ENCODE data around the gene GPR176. TPM values are rescaled to one million over a fixed set of nuclear protein-coding genes. Genes with fewer than 3 reads are reported as not detected.
"Not testable (repeated sequence)": the region's sequence is repeated elsewhere in the genome, so short reads cannot be mapped to it uniquely, and the experiment has no call there.

Gene GPR176
- total RNA-seq, 1 donor from 2014 or later: 1.4 TPM

GRCh38 chr15:39837454-39837853 is 82.6 kb downstream of the GPR176 start:
- DNase-seq (no peak), ATAC-seq (ENCODE audit: poor library complexity) (no peak)
- intact Hi-C loops (cut with DNase I): no loop called here

GRCh38 chr15:39835550-39835949 is 84.5 kb downstream of the GPR176 start:
- ATAC-seq (ENCODE audit: poor library complexity): no peak
- DNase-seq: no peak
- intact Hi-C loops (cut with DNase I): no loop called here

- intact Hi-C loops (cut with DNase I): no loop called here
- DNase-seq (no peak), ATAC-seq (ENCODE audit: poor library complexity) (no peak)
Observed at GRCh38 chr15:39834256-39834655, 85.8 kb downstream of the GPR176 start.

- DNase-seq: no peak
- ATAC-seq (ENCODE audit: poor library complexity): no peak
- intact Hi-C loops (cut with DNase I): no loop called here
Observed at GRCh38 chr15:39833515-39833981, 86.5 kb downstream of the GPR176 start.

GRCh38 chr15:39830166-39830565 is 89.9 kb downstream of the GPR176 start:
- ATAC-seq (ENCODE audit: poor library complexity): no peak
- intact Hi-C loops (cut with DNase I): no loop called here
- DNase-seq: no peak

- intact Hi-C loops (cut with DNase I): no loop called here
- ATAC-seq (ENCODE audit: poor library complexity) (no peak), DNase-seq (peak; percentile 40)
Observed at GRCh38 chr15:39828374-39828931, 91.6 kb downstream of the GPR176 start.

- intact Hi-C loops (cut with DNase I): no loop called here
- DNase-seq (no peak), ATAC-seq (ENCODE audit: poor library complexity) (no peak)
Observed at GRCh38 chr15:39826975-39827374, 93.1 kb downstream of the GPR176 start.

- ATAC-seq (ENCODE audit: poor library complexity) (no peak), DNase-seq (no peak)
- intact Hi-C loops (cut with DNase I): no loop called here
Observed at GRCh38 chr15:39823634-39824033, 96.4 kb downstream of the GPR176 start.

GRCh38 chr15:39820050-39820602 is 99.9 kb downstream of the GPR176 start:
- intact Hi-C loops (cut with DNase I): no loop called here
- DNase-seq (no peak), ATAC-seq (ENCODE audit: poor library complexity) (no peak)

GRCh38 chr15:39819533-39819932 is 100.5 kb downstream of the GPR176 start:
- intact Hi-C loops (cut with DNase I): no loop called here
- ATAC-seq (ENCODE audit: poor library complexity) (no peak), DNase-seq (no peak)

GRCh38 chr15:39817892-39818291 is 102.2 kb downstream of the GPR176 start:
- no peak for DNase-seq
- intact Hi-C loops (cut with DNase I): no loop called here
- ATAC-seq (ENCODE audit: poor library complexity): no peak

GRCh38 chr15:39814489-39814888 is 105.6 kb downstream of the GPR176 start:
- DNase-seq (no peak), ATAC-seq (ENCODE audit: poor library complexity) (no peak)
- intact Hi-C loops (cut with DNase I): no loop called here

GRCh38 chr15:39812651-39813050 is 107.4 kb downstream of the GPR176 start:
- ATAC-seq (ENCODE audit: poor library complexity); DNase-seq; intact Hi-C loops (cut with DNase I): not testable (repeated sequence)

GRCh38 chr15:39808909-39809308 is 111.2 kb downstream of the GPR176 start:
- ATAC-seq (ENCODE audit: poor library complexity) (no peak), DNase-seq (no peak)
- intact Hi-C loops (cut with DNase I): no loop called here

- ATAC-seq (ENCODE audit: poor library complexity) (no peak), DNase-seq (no peak)
- intact Hi-C loops (cut with DNase I): no loop called here
Observed at GRCh38 chr15:39807791-39808190, 112.3 kb downstream of the GPR176 start.

GRCh38 chr15:39804026-39804425 is 116.0 kb downstream of the GPR176 start:
- no peak for ATAC-seq (ENCODE audit: poor library complexity)

GRCh38 chr15:39803016-39803415 is 117.0 kb downstream of the GPR176 start:
- intact Hi-C loops (cut with DNase I): no loop called here
- no peak for ATAC-seq (ENCODE audit: poor library complexity)

More at GRCh38 chr15:39804026-39804425, 116.0 kb downstream of the GPR176 start:
- no peak for DNase-seq
- intact Hi-C loops (cut with DNase I): no loop called here

GRCh38 chr15:39801641-39802309 is 118.3 kb downstream of the GPR176 start:
- intact Hi-C loops (cut with DNase I): no loop called here

More at GRCh38 chr15:39803016-39803415, 117.0 kb downstream of the GPR176 start:
- no peak for DNase-seq

GRCh38 chr15:39799552-39800011 is 120.5 kb downstream of the GPR176 start:
- DNase-seq (no peak), ATAC-seq (ENCODE audit: poor library complexity) (no peak)
- intact Hi-C loops (cut with DNase I): no loop called here

More at GRCh38 chr15:39801641-39802309, 118.3 kb downstream of the GPR176 start:
- no peak for ATAC-seq (ENCODE audit: poor library complexity)
- DNase-seq: no peak

GRCh38 chr15:39798382-39798781 is 121.7 kb downstream of the GPR176 start:
- DNase-seq (no peak), ATAC-seq (ENCODE audit: poor library complexity) (no peak)
- intact Hi-C loops (cut with DNase I): no loop called here
